ENCODE measurements around the gene MFNG. TPM values are rescaled to one million over a fixed set of nuclear protein-coding genes. Genes with fewer than 3 reads are reported as not detected.

The MFNG gene
- polyA plus RNA-seq, 1 experiment: 0.06 TPM

DNA sequence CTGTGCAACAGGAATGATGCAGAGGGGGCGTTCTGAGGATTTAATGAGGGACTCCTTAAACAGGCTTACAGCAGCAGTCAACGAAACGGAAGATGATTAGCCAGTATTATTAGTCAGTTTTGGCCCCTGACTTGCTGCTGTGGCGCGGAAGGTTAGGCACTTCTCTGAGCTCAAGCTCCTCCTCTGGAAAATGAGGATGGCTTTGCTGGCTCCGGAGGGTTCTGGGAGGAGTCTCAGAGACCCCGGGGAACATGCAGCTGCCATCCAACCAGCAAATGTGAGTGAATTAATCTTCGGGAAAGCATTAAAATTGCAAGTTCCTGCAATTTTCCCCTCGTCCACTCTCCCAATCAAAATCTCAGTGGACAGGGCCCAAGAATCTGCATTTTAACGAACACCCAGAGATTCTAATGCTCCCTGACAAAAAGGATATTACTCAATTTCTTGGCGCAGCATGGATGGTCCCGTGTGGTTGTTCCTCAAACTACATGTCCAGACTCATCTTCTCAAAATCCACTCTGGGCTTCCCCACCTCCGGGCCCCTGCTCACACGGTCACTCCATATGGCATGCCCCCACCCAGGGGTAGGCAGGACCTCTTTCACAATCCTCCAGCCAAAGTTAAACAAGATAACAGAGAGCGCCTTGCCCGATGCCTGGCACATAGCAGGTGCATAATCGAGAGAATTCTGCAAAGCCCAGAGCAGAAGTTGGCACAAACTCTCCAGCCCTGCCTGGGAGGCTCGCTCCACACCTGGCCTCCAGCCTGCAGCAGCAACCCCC is 65.3 kb downstream of the MFNG start:
- H3K27ac ChIP-seq (ENCODE audit: low read depth, low read length): no peak overlapping the region
- DNase-seq (ENCODE audit: low read depth, low spot score): no peak
- no peaks in the 10 kb centered on the region for H3K9me3 ChIP-seq (ENCODE audit: control insufficient read depth, insufficient read depth, low read length)
- ChIA-PET POLR2A (interaction anchor here (0.9 kb wide), 1 partner anchor 11 kb away, joined by 3 read pairs; no protein-coding TSS in a partner anchor), CTCF (interaction anchor here (1.4 kb wide), 1 partner anchor 9 kb away, joined by 3 read pairs; no protein-coding TSS in a partner anchor)
- H3K4me3 ChIP-seq (ENCODE audit: low read depth, low read length): peak overlapping the region; percentile 58
- TF ChIP-seq, protein P1, sequence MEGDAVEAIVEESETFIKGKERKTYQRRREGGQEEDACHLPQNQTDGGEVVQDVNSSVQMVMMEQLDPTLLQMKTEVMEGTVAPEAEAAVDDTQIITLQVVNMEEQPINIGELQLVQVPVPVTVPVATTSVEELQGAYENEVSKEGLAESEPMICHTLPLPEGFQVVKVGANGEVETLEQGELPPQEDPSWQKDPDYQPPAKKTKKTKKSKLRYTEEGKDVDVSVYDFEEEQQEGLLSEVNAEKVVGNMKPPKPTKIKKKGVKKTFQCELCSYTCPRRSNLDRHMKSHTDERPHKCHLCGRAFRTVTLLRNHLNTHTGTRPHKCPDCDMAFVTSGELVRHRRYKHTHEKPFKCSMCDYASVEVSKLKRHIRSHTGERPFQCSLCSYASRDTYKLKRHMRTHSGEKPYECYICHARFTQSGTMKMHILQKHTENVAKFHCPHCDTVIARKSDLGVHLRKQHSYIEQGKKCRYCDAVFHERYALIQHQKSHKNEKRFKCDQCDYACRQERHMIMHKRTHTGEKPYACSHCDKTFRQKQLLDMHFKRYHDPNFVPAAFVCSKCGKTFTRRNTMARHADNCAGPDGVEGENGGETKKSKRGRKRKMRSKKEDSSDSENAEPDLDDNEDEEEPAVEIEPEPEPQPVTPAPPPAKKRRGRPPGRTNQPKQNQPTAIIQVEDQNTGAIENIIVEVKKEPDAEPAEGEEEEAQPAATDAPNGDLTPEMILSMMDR (IDR thresholded peaks at IDR 0.05; ENCODE audit: low read depth, low read length): no peak
- peaks cover 9% of the 10 kb centered on the region for H3K27me3 ChIP-seq (ENCODE audit: control insufficient read depth, insufficient read depth, low read length)

DNA sequence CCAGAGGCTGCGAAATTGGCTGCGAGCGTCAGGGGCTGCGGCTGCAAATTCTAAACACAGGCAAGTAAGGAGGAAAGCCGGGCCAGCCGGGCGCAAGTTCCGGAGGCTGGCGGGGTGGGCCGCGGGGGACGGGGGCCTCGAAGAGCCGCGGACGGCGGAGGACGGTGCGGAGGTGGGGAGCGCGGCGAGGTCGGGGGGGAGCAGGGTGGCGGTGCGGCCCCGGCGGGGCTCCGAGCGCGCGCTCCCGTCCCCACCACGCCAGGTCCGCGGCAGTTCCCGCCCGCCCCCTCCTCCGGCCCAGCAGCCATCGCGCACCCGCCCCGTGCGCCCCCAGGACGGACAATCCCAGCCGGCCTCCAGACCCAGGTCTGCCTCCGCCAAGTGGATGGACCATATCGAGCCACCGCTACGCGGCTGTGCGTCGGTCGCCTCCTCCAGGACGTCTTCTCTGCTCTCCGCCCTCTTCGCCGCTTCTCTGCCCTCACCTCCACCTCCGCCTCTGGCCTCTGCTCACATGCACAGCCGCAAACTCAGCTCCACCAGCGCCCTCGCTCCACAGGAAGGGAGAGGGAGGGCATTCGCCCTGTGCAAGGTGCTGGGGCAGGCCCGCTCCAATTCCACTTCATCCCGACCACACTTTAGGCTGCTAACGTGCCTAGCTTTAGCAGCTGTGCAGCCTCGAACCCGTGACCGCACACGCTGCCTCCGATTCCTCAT is 66.1 kb downstream of the MFNG start:
- Histone ChIP-seq H3K4me3 (ENCODE audit: low read depth, low read length) (peak overlapping the region; percentile 58), H3K27me3 (ENCODE audit: control insufficient read depth, insufficient read depth, low read length) (peaks cover 9% of the 10 kb centered on the region), H3K27ac (ENCODE audit: low read depth, low read length) (peak overlapping the region; percentile 11), H3K9me3 (ENCODE audit: control insufficient read depth, insufficient read depth, low read length) (no peaks in the 10 kb centered on the region)
- TF ChIP-seq, protein P1 (IDR thresholded peaks at IDR 0.05; ENCODE audit: low read depth, low read length): no peak
- no peak for DNase-seq (ENCODE audit: low read depth, low spot score)
- ChIA-PET POLR2A (interaction anchor here (0.9 kb wide), 1 partner anchor 11 kb away, joined by 3 read pairs; no protein-coding TSS in a partner anchor), CTCF (interaction anchor here (1.4 kb wide), 1 partner anchor 10 kb away, joined by 3 read pairs; no protein-coding TSS in a partner anchor)

DNA sequence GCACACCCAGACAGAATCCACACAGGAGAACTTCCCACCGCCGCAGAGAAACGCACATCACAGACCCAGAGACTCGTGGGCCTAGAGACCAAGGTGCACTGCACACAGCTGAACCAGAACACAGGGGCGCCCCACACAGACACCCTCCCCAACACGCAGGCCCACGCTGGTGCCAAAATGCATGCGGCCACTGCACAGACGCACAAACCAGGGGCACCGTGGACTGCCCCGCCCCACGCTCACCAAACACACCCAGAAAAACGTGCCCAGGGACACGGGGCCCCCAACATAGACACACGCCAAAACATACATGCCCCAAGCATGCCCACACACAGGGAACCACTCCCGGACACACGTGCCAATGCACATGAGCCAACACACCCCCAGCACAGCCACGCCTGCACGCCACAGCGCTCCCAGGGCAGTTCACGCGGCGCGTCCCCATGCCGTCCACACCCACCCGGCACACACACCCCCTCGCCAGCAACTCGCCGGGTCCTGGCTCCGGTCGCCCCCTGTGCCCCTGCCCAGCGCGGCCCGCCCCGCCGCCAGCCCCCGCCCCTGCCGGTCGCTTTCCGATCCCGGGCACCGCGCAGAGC is 66.7 kb downstream of the MFNG start:
- TF ChIP-seq, protein P1 (IDR thresholded peaks at IDR 0.05; ENCODE audit: low read depth, low read length): no peak
- Histone ChIP-seq H3K9me3 (ENCODE audit: control insufficient read depth, insufficient read depth, low read length) (no peaks in the 10 kb centered on the region), H3K4me3 (ENCODE audit: low read depth, low read length) (peak overlapping the region; percentile 58), H3K27ac (ENCODE audit: low read depth, low read length) (no peak overlapping the region), H3K27me3 (ENCODE audit: control insufficient read depth, insufficient read depth, low read length) (peaks cover 9% of the 10 kb centered on the region)
- DNase-seq (ENCODE audit: low read depth, low spot score): no peak
- POLR2A ChIA-PET: no interaction called here
- CTCF ChIA-PET: interaction anchor here (1.0 kb wide), 1 partner anchor 9 kb away, joined by 3 read pairs; no protein-coding TSS in a partner anchor

Other genes with a start within 250 kb of the MFNG start
- gene RAC2, start 242.1 kb downstream of the MFNG start, polyA plus RNA-seq (2011; rRNA removed): 25.0 and 35.9 TPM in 2 replicates
- 0.33 and 0.82 TPM in 2 replicates for gene CYTH4, start 203.9 kb downstream of the MFNG start, polyA plus RNA-seq (2011; rRNA removed)
- 2.6 and 3.8 TPM in 2 replicates for gene ELFN2, start 58.9 kb downstream of the MFNG start, polyA plus RNA-seq (2011; rRNA removed)
- 5.8 and 9.6 TPM in 2 replicates for gene CARD10, start 33.0 kb upstream of the MFNG start, polyA plus RNA-seq (2011; rRNA removed)
- 13.0 and 18.4 TPM in 2 replicates for gene CDC42EP1, start 74.1 kb upstream of the MFNG start, polyA plus RNA-seq (2011; rRNA removed)
- not detected in 2 replicates for gene LGALS2, start 93.7 kb upstream of the MFNG start, polyA plus RNA-seq (2011; rRNA removed)
- 24.7 and 26.1 TPM in 2 replicates for gene GGA1, start 122.5 kb upstream of the MFNG start, polyA plus RNA-seq (2011; rRNA removed)
- 8.4 and 11.3 TPM in 2 replicates for gene SH3BP1, start 153.3 kb upstream of the MFNG start, polyA plus RNA-seq (2011; rRNA removed)
- gene PDXP, start 172.3 kb upstream of the MFNG start, polyA plus RNA-seq (2011; rRNA removed): 11.7 and 17.7 TPM in 2 replicates
- gene LGALS1, start 189.3 kb upstream of the MFNG start, polyA plus RNA-seq (2011; rRNA removed): 5,926 and 7,935 TPM in 2 replicates
- gene NOL12, start 200.0 kb upstream of the MFNG start, polyA plus RNA-seq (2011; rRNA removed): 10.4 and 11.8 TPM in 2 replicates
- 37.0 and 76.4 TPM in 2 replicates for gene TRIOBP, start 210.7 kb upstream of the MFNG start, polyA plus RNA-seq (2011; rRNA removed)

Measured in AG04450 (cell line).